ENCODE results near the gene ATG7. TPM values are rescaled to one million over a fixed set of nuclear protein-coding genes. Genes with fewer than 3 reads are reported as not detected.

The ATG7 gene
- total RNA-seq, 2 experiments from 2014 or later = 21.7 to 28.4 TPM

DNA sequence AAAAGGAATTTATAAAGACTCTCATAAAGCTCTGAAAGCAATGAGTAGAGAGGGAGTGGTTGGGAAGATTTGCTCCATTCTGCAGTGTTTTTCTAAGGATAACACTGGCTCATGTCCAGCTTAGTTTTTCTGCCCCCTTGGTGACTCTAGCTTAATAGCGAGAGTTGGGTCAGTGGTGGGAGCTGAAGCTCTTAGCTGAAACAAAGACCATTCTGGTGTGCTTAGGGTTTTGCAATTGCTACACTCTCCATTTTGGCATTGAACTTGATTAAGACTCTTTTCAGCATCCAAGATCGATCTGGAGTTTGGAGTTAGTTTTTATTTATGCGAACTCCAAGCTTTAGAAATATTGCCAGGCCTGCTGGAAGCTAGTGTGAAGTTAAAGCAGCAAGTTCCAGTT lies 98.0 kb downstream of the ATG7 start:
- no peaks in the 10 kb centered on the region for H3K9me2 ChIP-seq (ENCODE audit: insufficient read depth, low read length)
- intact Hi-C loops (cut with micrococcal nuclease; ENCODE audit: unreplicated experiment) = loop anchor here (10.0 kb wide), 1 partner anchor 1115 kb away; the partner anchor contains the start of gene TSEN2
- CTCF ChIA-PET (ENCODE audit: unreplicated experiment) = no interaction called here
- no peak overlapping the region for H3K4me3 ChIP-seq (ENCODE audit: low read depth, low read length, poor library complexity, severe bottlenecking)
- no peaks in the 10 kb centered on the region for H3K9me3 ChIP-seq (ENCODE audit: low read length)
- POLR2A ChIA-PET = interaction anchor here (0.7 kb wide), 1 partner anchor 34 kb away, joined by 3 read pairs; no protein-coding TSS in a partner anchor
- BruUV-seq (replicated peaks) = no TSS peak
- no peaks in the 10 kb centered on the region for H3K79me2 ChIP-seq (ENCODE audit: insufficient read depth, low read depth, low read length)
- TF ChIP-seq, protein P1, sequence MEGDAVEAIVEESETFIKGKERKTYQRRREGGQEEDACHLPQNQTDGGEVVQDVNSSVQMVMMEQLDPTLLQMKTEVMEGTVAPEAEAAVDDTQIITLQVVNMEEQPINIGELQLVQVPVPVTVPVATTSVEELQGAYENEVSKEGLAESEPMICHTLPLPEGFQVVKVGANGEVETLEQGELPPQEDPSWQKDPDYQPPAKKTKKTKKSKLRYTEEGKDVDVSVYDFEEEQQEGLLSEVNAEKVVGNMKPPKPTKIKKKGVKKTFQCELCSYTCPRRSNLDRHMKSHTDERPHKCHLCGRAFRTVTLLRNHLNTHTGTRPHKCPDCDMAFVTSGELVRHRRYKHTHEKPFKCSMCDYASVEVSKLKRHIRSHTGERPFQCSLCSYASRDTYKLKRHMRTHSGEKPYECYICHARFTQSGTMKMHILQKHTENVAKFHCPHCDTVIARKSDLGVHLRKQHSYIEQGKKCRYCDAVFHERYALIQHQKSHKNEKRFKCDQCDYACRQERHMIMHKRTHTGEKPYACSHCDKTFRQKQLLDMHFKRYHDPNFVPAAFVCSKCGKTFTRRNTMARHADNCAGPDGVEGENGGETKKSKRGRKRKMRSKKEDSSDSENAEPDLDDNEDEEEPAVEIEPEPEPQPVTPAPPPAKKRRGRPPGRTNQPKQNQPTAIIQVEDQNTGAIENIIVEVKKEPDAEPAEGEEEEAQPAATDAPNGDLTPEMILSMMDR (conservative IDR thresholded peaks at IDR 0.05; ENCODE audit: low read length) = no peak
- no peak for TF ChIP-seq EZH2phosphoT487 (IDR thresholded peaks at IDR 0.05; ENCODE audit: borderline replicate concordance, low read depth, low read length)
- H4K20me1 ChIP-seq (ENCODE audit: insufficient read depth, low read length) = no peaks in the 10 kb centered on the region
- DNase-seq (ENCODE audit: low spot score) = no peak
- peaks cover 9% of the 10 kb centered on the region; the same call in 1 of the 2 replicates for H3K36me3 ChIP-seq (ENCODE audit: insufficient read depth, low read length)
- H3K4me1 ChIP-seq (ENCODE audit: insufficient read depth, low read length, poor library complexity, severe bottlenecking) = peaks cover 18% of the 10 kb centered on the region
- H2AFZ ChIP-seq (ENCODE audit: low read length) = no peak overlapping the region
- H3K4me2 ChIP-seq (ENCODE audit: low read length) = no peak overlapping the region
- no peak overlapping the region for H3K27ac ChIP-seq (ENCODE audit: low read depth, low read length, poor library complexity, severe bottlenecking)

DNA sequence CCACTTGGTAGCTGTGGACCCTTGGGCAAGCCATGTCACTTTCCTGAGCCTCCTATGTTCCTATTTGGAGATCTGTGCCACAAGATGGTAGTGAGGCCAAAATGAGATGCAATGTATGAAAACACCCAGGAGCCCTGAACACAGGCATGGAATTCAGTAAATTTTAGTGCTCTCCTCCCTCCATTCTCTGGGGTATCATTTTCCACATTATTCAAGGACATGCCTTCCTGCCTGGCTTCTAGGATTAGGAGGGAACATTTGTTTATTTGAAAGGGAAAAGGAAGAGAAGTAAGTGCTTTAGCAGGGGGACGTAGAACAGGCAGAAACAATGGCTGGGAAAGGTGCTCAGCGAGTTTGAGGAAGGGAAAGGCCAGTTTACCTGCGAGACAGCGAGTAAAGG lies 98.8 kb downstream of the ATG7 start:
- H3K4me3 ChIP-seq (ENCODE audit: low read depth, low read length, poor library complexity, severe bottlenecking) = no peak overlapping the region
- POLR2A ChIA-PET = no interaction called here
- H3K4me1 ChIP-seq (ENCODE audit: insufficient read depth, low read length, poor library complexity, severe bottlenecking) = peaks cover 18% of the 10 kb centered on the region
- no TSS peak for BruUV-seq (replicated peaks)
- no peak overlapping the region for H3K4me2 ChIP-seq (ENCODE audit: low read length)
- intact Hi-C loops (cut with micrococcal nuclease; ENCODE audit: unreplicated experiment) = loop anchor here (10.0 kb wide), 1 partner anchor 1114 kb away; the partner anchor contains the start of gene TSEN2
- H3K79me2 ChIP-seq (ENCODE audit: insufficient read depth, low read depth, low read length) = no peaks in the 10 kb centered on the region
- peaks cover 4% of the 10 kb centered on the region; the same call in 1 of the 2 replicates for H3K36me3 ChIP-seq (ENCODE audit: insufficient read depth, low read length)
- H3K9me3 ChIP-seq (ENCODE audit: low read length) = no peaks in the 10 kb centered on the region
- H3K27ac ChIP-seq (ENCODE audit: low read depth, low read length, poor library complexity, severe bottlenecking) = no peak overlapping the region
- CTCF ChIA-PET (ENCODE audit: unreplicated experiment) = no interaction called here
- DNase-seq (ENCODE audit: low spot score) = no peak
- H4K20me1 ChIP-seq (ENCODE audit: insufficient read depth, low read length) = no peaks in the 10 kb centered on the region
- H3K9me2 ChIP-seq (ENCODE audit: insufficient read depth, low read length) = no peaks in the 10 kb centered on the region
- no peak overlapping the region for H2AFZ ChIP-seq (ENCODE audit: low read length)
- no peak for TF ChIP-seq EZH2phosphoT487 (IDR thresholded peaks at IDR 0.05; ENCODE audit: borderline replicate concordance, low read depth, low read length)
- TF ChIP-seq, protein P1 (conservative IDR thresholded peaks at IDR 0.05; ENCODE audit: low read length) = no peak

DNA sequence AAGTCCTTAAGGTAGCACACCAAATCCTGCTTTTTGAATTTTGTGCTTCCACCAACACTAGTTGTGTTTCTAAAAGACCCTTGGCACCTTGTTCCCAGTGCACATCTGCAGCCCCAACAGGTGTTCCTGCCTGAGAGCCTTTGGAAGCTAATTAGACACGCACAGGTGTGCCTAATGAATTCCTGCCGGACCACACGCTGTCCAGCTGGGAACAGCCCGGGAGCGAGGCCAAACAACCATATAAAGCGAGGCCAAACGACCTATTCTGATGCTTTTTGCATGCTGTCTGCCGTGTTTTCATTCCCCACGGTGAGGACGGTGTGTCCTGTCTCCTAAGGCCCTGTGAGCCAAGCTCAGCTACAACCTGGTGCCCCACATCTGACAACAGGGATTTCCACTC lies 99.5 kb downstream of the ATG7 start:
- no peak overlapping the region for H2AFZ ChIP-seq (ENCODE audit: low read length)
- DNase-seq (ENCODE audit: low spot score) = no peak
- no peaks in the 10 kb centered on the region for H3K79me2 ChIP-seq (ENCODE audit: insufficient read depth, low read depth, low read length)
- TF ChIP-seq EZH2phosphoT487 (IDR thresholded peaks at IDR 0.05; ENCODE audit: borderline replicate concordance, low read depth, low read length) = no peak
- TF ChIP-seq, protein P1 (conservative IDR thresholded peaks at IDR 0.05; ENCODE audit: low read length) = no peak
- H3K9me3 ChIP-seq (ENCODE audit: low read length) = no peaks in the 10 kb centered on the region
- H3K36me3 ChIP-seq (ENCODE audit: insufficient read depth, low read length) = peaks cover 4% of the 10 kb centered on the region; the same call in 1 of the 2 replicates
- H3K4me2 ChIP-seq (ENCODE audit: low read length) = no peak overlapping the region
- H4K20me1 ChIP-seq (ENCODE audit: insufficient read depth, low read length) = no peaks in the 10 kb centered on the region
- peaks cover 17% of the 10 kb centered on the region for H3K4me1 ChIP-seq (ENCODE audit: insufficient read depth, low read length, poor library complexity, severe bottlenecking)
- ChIA-PET CTCF (ENCODE audit: unreplicated experiment) (no interaction called here), POLR2A (no interaction called here)
- no TSS peak for BruUV-seq (replicated peaks)
- H3K4me3 ChIP-seq (ENCODE audit: low read depth, low read length, poor library complexity, severe bottlenecking) = no peak overlapping the region
- H3K27ac ChIP-seq (ENCODE audit: low read depth, low read length, poor library complexity, severe bottlenecking) = no peak overlapping the region
- H3K9me2 ChIP-seq (ENCODE audit: insufficient read depth, low read length) = no peaks in the 10 kb centered on the region
- intact Hi-C loops (cut with micrococcal nuclease; ENCODE audit: unreplicated experiment) = loop anchor here (10.0 kb wide), 1 partner anchor 1113 kb away; the partner anchor contains the start of gene TSEN2

All from OCI-LY7 (cell line).